HepG2 (cell line): ENCODE measurements around the gene PMM2. TPM values are rescaled to one million over a fixed set of nuclear protein-coding genes. Genes with fewer than 3 reads are reported as not detected.

Source experiments
- ATF7 ChIP-seq, 2 experiments: fragments of 450-650 bp in 1 of 2; sonication (generic) in 1 of 2; formaldehyde crosslinking in 1 of 2; IDR thresholded peaks; 2 replicates each; pipeline versions ENCODE4 v1.4.0 to v1.6.1; 2016 to 2020; ENCODE audit warnings: antibody characterized with exemption in 1 of 2, mild to moderate bottlenecking in 1 of 2, missing genetic modification reagents in 1 of 2
- CEBPG ChIP-seq: IDR thresholded peaks from 2 replicates; pipeline ENCODE4 v1.6.1; 2016
- NR3C1 ChIP-seq: sonication (generic); formaldehyde crosslinking; IDR thresholded peaks from 2 replicates; pipeline ENCODE4 v1.4.0; 2020; ENCODE audit warnings: missing genetic modification reagents
- SMAD1 ChIP-seq: sonication (generic); formaldehyde crosslinking; IDR thresholded peaks from 2 replicates; pipeline ENCODE4 v1.4.0; 2020; ENCODE audit warnings: missing genetic modification reagents, low read depth, mild to moderate bottlenecking, borderline replicate concordance
- SRSF4 ChIP-seq: fragments of 200-400 bp; formaldehyde crosslinking; IDR thresholded peaks from one replicate; pipeline ENCODE4 v1.6.1; 2018; ENCODE audit warnings: mild to moderate bottlenecking, low read depth, low read length, moderate library complexity; ENCODE audit not compliant: poor library complexity, severe bottlenecking
- SUZ12 ChIP-seq: fragments of 150-350 bp; IDR thresholded peaks from 2 replicates; pipeline ENCODE4 v1.6.1; 2014; ENCODE audit warnings: low read depth, low read length
- ZNF234 ChIP-seq: sonication (generic); formaldehyde crosslinking; conservative IDR thresholded peaks from 2 replicates; pipeline ENCODE4 v1.5.1; 2020; ENCODE audit warnings: mild to moderate bottlenecking, missing genetic modification reagents
- ZNF552 ChIP-seq: sonication (generic); formaldehyde crosslinking; IDR thresholded peaks from 2 replicates; pipeline ENCODE4 v1.9.0; 2022; ENCODE audit warnings: missing genetic modification reagents, mild to moderate bottlenecking, borderline replicate concordance
- ZNF781 ChIP-seq: sonication (generic); formaldehyde crosslinking; IDR thresholded peaks from 2 replicates; pipeline ENCODE4 v1.5.1; 2020; ENCODE audit warnings: borderline replicate concordance, mild to moderate bottlenecking, missing genetic modification reagents; ENCODE audit errors: not compliant biosample characterization
- polyA plus RNA-seq, 8 experiments: library from polyadenylated mRNA; depleted of rRNA in 3 of 8; stranded (reverse) in 7 of 8; unstranded in 1 of 8; fragments of >200 nt; fragmentation: Illumina TruSeq in 4 of 8; extraction: Trizol in 4 of 8; gene quantifications; 2 replicates each; pipeline versions ENCODE4 v1.2.1 to v1.2.3, GENCODE V29; 2011 to 2016; ENCODE audit warnings: low read depth in 4 of 8, missing spikeins in 1 of 8, mixed read lengths in 1 of 8; ENCODE audit not compliant: insufficient read depth in 1 of 8
- total RNA-seq, 5 experiments: library from RNA; depleted of rRNA; stranded (reverse); fragments of >200 nt; fragmentation: Illumina TruSeq; extraction: Trizol; gene quantifications; 2 replicates each; pipeline ENCODE4 v1.2.3, GENCODE V29; 2016; ENCODE audit warnings: low read depth in 1 of 5
- TF ChIP-seq, protein P1 (sequence below): sonication (generic); formaldehyde crosslinking; conservative IDR thresholded peaks from 2 replicates; pipeline ENCODE4 v1.8.0; 2022; ENCODE audit warnings: mild to moderate bottlenecking, moderate library complexity, missing genetic modification reagents
- TF ChIP-seq, protein P2 (sequence below): sonication (generic); formaldehyde crosslinking; conservative IDR thresholded peaks from 2 replicates; pipeline ENCODE4 v1.4.0; 2020; ENCODE audit warnings: missing genetic modification reagents
- TF ChIP-seq, protein P3 (sequence below): sonication (generic); formaldehyde crosslinking; IDR thresholded peaks from 2 replicates; pipeline ENCODE4 v1.4.0; 2020; ENCODE audit warnings: mild to moderate bottlenecking, missing genetic modification reagents
- TF ChIP-seq, protein P4 (sequence below): sonication (generic); formaldehyde crosslinking; IDR thresholded peaks from 2 replicates; pipeline ENCODE4 v1.4.0; 2020; ENCODE audit warnings: missing genetic modification reagents, borderline replicate concordance

The PMM2 gene
- total and polyA plus RNA-seq, 2 of the 13 experiments (the other 11 are each of a cell fraction or from before 2014, with no cell fraction given), result 52.2 to 93.7 TPM

DNA sequence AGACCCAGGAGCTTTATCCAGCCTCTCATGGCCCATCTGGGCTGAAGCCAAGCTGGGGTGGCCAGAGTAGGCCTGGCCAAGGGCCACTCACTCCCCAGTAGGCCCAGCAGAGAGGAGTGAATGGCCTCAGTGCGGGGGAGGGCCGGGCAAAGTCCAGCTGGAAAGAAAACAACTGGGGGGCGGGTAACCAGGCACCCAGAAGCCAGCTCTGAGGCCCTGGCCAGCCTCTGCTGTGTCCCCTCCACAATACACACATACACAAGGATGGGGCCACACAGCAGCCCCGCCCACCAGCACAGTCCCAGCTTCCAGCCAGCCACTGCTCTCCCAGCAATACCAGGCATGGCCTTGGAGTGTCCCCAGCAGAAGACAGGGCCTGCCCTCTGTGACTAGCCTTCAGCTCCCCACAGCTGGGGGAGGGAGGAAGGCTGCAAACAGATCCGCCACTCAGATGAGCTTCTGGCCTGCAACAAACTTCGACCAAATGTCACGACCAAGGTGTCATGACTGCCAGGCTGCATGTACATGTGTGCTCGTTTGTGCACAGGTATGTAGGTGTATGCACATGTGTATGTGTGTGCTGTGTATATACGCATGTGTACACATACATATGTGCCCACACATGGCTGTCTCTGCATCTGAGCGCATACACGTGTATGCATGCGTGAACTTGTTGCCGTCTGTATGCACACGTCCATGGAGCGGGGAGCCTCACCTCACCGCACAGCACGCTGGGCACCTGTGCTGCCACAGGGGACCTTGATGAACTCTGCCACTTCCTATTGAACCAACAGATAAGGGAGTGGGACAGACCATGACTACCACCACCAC lies 66.2 kb downstream of the PMM2 start (continued):
- TF ChIP-seq, protein P1, sequence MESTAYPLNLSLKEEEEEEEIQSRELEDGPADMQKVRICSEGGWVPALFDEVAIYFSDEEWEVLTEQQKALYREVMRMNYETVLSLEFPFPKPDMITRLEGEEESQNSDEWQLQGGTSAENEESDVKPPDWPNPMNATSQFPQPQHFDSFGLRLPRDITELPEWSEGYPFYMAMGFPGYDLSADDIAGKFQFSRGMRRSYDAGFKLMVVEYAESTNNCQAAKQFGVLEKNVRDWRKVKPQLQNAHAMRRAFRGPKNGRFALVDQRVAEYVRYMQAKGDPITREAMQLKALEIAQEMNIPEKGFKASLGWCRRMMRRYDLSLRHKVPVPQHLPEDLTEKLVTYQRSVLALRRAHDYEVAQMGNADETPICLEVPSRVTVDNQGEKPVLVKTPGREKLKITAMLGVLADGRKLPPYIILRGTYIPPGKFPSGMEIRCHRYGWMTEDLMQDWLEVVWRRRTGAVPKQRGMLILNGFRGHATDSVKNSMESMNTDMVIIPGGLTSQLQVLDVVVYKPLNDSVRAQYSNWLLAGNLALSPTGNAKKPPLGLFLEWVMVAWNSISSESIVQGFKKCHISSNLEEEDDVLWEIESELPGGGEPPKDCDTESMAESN (CRISPR knock-in tag), result peak; percentile 97
- TF ChIP-seq ZNF781 (CRISPR knock-in tag) (peak; percentile 88), ATF7 (IDR thresholded peaks at IDR 0.05) (no peak), ATF7 (CRISPR knock-in tag; IDR thresholded peaks at IDR 0.05) (peak; percentile 83; the same call in 1 of the 2 replicates), NR3C1 (CRISPR knock-in tag) (no peak), ZNF234 (no peak), ZNF552 (CRISPR knock-in tag) (no peak), SMAD1 (CRISPR knock-in tag) (no peak), CEBPG (CRISPR knock-in tag) (peak; percentile 74), SRSF4 (no peak), SUZ12 (no peak)
- TF ChIP-seq, protein P2, sequence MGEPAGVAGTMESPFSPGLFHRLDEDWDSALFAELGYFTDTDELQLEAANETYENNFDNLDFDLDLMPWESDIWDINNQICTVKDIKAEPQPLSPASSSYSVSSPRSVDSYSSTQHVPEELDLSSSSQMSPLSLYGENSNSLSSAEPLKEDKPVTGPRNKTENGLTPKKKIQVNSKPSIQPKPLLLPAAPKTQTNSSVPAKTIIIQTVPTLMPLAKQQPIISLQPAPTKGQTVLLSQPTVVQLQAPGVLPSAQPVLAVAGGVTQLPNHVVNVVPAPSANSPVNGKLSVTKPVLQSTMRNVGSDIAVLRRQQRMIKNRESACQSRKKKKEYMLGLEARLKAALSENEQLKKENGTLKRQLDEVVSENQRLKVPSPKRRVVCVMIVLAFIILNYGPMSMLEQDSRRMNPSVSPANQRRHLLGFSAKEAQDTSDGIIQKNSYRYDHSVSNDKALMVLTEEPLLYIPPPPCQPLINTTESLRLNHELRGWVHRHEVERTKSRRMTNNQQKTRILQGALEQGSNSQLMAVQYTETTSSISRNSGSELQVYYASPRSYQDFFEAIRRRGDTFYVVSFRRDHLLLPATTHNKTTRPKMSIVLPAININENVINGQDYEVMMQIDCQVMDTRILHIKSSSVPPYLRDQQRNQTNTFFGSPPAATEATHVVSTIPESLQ (CRISPR knock-in tag), result peak; percentile 62; the same call in 1 of the 2 replicates
- TF ChIP-seq, protein P3, sequence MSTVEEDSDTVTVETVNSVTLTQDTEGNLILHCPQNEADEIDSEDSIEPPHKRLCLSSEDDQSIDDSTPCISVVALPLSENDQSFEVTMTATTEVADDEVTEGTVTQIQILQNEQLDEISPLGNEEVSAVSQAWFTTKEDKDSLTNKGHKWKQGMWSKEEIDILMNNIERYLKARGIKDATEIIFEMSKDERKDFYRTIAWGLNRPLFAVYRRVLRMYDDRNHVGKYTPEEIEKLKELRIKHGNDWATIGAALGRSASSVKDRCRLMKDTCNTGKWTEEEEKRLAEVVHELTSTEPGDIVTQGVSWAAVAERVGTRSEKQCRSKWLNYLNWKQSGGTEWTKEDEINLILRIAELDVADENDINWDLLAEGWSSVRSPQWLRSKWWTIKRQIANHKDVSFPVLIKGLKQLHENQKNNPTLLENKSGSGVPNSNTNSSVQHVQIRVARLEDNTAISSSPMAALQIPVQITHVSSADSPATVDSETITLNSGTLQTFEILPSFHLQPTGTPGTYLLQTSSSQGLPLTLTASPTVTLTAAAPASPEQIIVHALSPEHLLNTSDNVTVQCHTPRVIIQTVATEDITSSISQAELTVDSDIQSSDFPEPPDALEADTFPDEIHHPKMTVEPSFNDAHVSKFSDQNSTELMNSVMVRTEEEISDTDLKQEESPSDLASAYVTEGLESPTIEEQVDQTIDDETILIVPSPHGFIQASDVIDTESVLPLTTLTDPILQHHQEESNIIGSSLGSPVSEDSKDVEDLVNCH (CRISPR knock-in tag), result peak; percentile 87; the same call in 1 of the 2 replicates
- TF ChIP-seq, protein P4, sequence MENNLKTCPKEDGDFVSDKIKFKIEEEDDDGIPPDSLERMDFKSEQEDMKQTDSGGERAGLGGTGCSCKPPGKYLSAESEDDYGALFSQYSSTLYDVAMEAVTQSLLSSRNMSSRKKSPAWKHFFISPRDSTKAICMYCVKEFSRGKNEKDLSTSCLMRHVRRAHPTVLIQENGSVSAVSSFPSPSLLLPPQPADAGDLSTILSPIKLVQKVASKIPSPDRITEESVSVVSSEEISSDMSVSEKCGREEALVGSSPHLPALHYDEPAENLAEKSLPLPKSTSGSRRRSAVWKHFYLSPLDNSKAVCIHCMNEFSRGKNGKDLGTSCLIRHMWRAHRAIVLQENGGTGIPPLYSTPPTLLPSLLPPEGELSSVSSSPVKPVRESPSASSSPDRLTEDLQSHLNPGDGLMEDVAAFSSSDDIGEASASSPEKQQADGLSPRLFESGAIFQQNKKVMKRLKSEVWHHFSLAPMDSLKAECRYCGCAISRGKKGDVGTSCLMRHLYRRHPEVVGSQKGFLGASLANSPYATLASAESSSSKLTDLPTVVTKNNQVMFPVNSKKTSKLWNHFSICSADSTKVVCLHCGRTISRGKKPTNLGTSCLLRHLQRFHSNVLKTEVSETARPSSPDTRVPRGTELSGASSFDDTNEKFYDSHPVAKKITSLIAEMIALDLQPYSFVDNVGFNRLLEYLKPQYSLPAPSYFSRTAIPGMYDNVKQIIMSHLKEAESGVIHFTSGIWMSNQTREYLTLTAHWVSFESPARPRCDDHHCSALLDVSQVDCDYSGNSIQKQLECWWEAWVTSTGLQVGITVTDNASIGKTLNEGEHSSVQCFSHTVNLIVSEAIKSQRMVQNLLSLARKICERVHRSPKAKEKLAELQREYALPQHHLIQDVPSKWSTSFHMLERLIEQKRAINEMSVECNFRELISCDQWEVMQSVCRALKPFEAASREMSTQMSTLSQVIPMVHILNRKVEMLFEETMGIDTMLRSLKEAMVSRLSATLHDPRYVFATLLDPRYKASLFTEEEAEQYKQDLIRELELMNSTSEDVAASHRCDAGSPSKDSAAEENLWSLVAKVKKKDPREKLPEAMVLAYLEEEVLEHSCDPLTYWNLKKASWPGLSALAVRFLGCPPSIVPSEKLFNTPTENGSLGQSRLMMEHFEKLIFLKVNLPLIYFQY, result peak; percentile 96; the same call in 1 of the 2 replicates
